Esophagus squamous epithelium (tissue), 4 donors: ENCODE results near the gene LRFN5.

ENCODE experiments used
- POLR2A ChIP-seq, 4 donors: fragments of 450-650 bp; IDR thresholded peaks; one replicate each; pipeline ENCODE4 v1.6.1; 2017; ENCODE audit warnings: antibody characterized with exemption in 4 of 4, mild to moderate bottlenecking in 4 of 4, moderate library complexity in 3 of 4
- TF ChIP-seq, protein P1 (sequence below), 6 experiments: fragments of 450-650 bp in 4 of 6; fragments of 200-600 bp in 2 of 6; sonication (generic) in 2 of 6; IDR thresholded peaks; one replicate each; pipeline ENCODE4 v1.5.1; 2016 to 2019; ENCODE audit warnings: antibody characterized with exemption in 6 of 6, mild to moderate bottlenecking in 4 of 6, moderate library complexity in 4 of 6

- TF ChIP-seq, protein P1, sequence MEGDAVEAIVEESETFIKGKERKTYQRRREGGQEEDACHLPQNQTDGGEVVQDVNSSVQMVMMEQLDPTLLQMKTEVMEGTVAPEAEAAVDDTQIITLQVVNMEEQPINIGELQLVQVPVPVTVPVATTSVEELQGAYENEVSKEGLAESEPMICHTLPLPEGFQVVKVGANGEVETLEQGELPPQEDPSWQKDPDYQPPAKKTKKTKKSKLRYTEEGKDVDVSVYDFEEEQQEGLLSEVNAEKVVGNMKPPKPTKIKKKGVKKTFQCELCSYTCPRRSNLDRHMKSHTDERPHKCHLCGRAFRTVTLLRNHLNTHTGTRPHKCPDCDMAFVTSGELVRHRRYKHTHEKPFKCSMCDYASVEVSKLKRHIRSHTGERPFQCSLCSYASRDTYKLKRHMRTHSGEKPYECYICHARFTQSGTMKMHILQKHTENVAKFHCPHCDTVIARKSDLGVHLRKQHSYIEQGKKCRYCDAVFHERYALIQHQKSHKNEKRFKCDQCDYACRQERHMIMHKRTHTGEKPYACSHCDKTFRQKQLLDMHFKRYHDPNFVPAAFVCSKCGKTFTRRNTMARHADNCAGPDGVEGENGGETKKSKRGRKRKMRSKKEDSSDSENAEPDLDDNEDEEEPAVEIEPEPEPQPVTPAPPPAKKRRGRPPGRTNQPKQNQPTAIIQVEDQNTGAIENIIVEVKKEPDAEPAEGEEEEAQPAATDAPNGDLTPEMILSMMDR (IDR thresholded peaks at IDR 0.05) = no peak
- no peak for TF ChIP-seq POLR2A (IDR thresholded peaks at IDR 0.05)
Observed at GRCh38 chr14:41663473-41663850, 56.8 kb downstream of the LRFN5 start.
